OCI-LY3 (cell line): ENCODE data around the gene MPL.

Experiments
- EZH2phosphoT487 ChIP-seq: fragments of 200-600 bp; shearing (Covaris generic); IDR thresholded peaks from 2 replicates; pipeline ENCODE4 v1.6.1; 2018; ENCODE audit warnings: antibody characterized with exemption, mixed run types, low read depth
- TF ChIP-seq, protein P1 (sequence below): fragments of 200-600, 300-600 bp; sonication (generic); IDR thresholded peaks from 2 replicates; pipeline ENCODE4 v1.5.1; 2014; ENCODE audit warnings: antibody characterized with exemption, low read length, low read depth

- TF ChIP-seq, protein P1, sequence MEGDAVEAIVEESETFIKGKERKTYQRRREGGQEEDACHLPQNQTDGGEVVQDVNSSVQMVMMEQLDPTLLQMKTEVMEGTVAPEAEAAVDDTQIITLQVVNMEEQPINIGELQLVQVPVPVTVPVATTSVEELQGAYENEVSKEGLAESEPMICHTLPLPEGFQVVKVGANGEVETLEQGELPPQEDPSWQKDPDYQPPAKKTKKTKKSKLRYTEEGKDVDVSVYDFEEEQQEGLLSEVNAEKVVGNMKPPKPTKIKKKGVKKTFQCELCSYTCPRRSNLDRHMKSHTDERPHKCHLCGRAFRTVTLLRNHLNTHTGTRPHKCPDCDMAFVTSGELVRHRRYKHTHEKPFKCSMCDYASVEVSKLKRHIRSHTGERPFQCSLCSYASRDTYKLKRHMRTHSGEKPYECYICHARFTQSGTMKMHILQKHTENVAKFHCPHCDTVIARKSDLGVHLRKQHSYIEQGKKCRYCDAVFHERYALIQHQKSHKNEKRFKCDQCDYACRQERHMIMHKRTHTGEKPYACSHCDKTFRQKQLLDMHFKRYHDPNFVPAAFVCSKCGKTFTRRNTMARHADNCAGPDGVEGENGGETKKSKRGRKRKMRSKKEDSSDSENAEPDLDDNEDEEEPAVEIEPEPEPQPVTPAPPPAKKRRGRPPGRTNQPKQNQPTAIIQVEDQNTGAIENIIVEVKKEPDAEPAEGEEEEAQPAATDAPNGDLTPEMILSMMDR, result no peak
- no peak for TF ChIP-seq EZH2phosphoT487
These were observed 11.4 kb downstream of the MPL start for GRCh38 chr1:43348809-43349593.
